Loucy (cell line): ENCODE data around the gene JAGN1.
"Not testable (repeated sequence)": the region's sequence is repeated elsewhere in the genome, so short reads cannot be mapped to it uniquely, and the experiment has no call there.

Experiments used
- H2AFZ ChIP-seq: fragments of 200-600 bp; sonication (generic); 2 replicates; pipeline ENCODE4 v1.6.0; 2016; ENCODE audit warnings: antibody characterized with exemption, mild to moderate bottlenecking, low read length, moderate library complexity
- H3F3A ChIP-seq: fragments of 200-600 bp; 2 replicates; pipeline ENCODE4 v1.6.0; 2016; ENCODE audit warnings: antibody characterized with exemption, low read depth, mild to moderate bottlenecking
- H3K27me3 ChIP-seq: fragments of 200-600 bp; sonication (generic); 2 replicates; pipeline ENCODE4 v1.6.1; 2014; ENCODE audit warnings: low read length, mild to moderate bottlenecking; ENCODE audit not compliant: insufficient read depth, poor library complexity, severe bottlenecking
- H3K36me3 ChIP-seq: fragments of 200-600 bp; sonication (generic); 2 replicates; pipeline ENCODE4 v1.6.1; 2016; ENCODE audit warnings: low read length; ENCODE audit not compliant: insufficient read depth
- H3K4me1 ChIP-seq: fragments of 200-600 bp; sonication (generic); 2 replicates; pipeline ENCODE4 v1.5.1; 2014; ENCODE audit warnings: low read length, mild to moderate bottlenecking; ENCODE audit not compliant: insufficient read depth, poor library complexity, severe bottlenecking
- H3K4me2 ChIP-seq: fragments of 200-600 bp; sonication (generic); 2 replicates; pipeline ENCODE4 v1.6.0; 2014; ENCODE audit warnings: antibody characterized with exemption, low read length, low read depth, mild to moderate bottlenecking; ENCODE audit not compliant: poor library complexity, severe bottlenecking
- H3K4me3 ChIP-seq: fragments of 200-600 bp; sonication (generic); 2 replicates; pipeline ENCODE4 v1.5.1; 2014; ENCODE audit warnings: low read length, mild to moderate bottlenecking, mixed read lengths; ENCODE audit not compliant: poor library complexity, severe bottlenecking
- H3K79me2 ChIP-seq: fragments of 200-600 bp; sonication (generic); 2 replicates; pipeline ENCODE4 v1.6.1; 2014; ENCODE audit warnings: low read length; ENCODE audit not compliant: insufficient read depth
- H3K9ac ChIP-seq: fragments of 200-600 bp; sonication (generic); 2 replicates; pipeline ENCODE4 v1.6.0; 2014; ENCODE audit warnings: mild to moderate bottlenecking, low read depth, low read length, moderate library complexity; ENCODE audit not compliant: poor library complexity, severe bottlenecking
- H3K9me2 ChIP-seq: fragments of 200-600 bp; sonication (generic); replicated peaks from 2 replicates; pipeline ENCODE4 v1.6.1; 2016; ENCODE audit warnings: low read depth, low read length, mixed read lengths
- H3K9me3 ChIP-seq: fragments of 200-600 bp; sonication (generic); 2 replicates; pipeline ENCODE4 v1.6.1; 2014; ENCODE audit warnings: mild to moderate bottlenecking, antibody characterized with exemption, low read length, low read depth; ENCODE audit not compliant: insufficient read depth
- H4K20me1 ChIP-seq: fragments of 200-600 bp; sonication (generic); 2 replicates; pipeline ENCODE4 v1.6.0; 2014; ENCODE audit warnings: antibody characterized with exemption, low read length, mild to moderate bottlenecking; ENCODE audit not compliant: insufficient read depth, poor library complexity, severe bottlenecking
- CTCF ChIP-seq: fragments of 200-600 bp; sonication (generic); conservative IDR thresholded peaks from 2 replicates; pipeline ENCODE4 v1.5.1; 2014; ENCODE audit warnings: mild to moderate bottlenecking, antibody characterized with exemption, low read length
- EZH2phosphoT487 ChIP-seq: fragments of 200-600 bp; IDR thresholded peaks from 2 replicates; pipeline ENCODE4 v1.6.1; 2018; ENCODE audit warnings: antibody characterized with exemption, mild to moderate bottlenecking, moderate library complexity, borderline replicate concordance

The JAGN1 gene

GRCh38 chr3:9889405-9889804 lies 1.0 kb upstream of the JAGN1 start:
- H3K4me2 ChIP-seq, result peak overlapping the region; percentile 72
- H3K36me3 ChIP-seq, result no peaks in the 10 kb centered on the region; the same call in 1 of the 2 replicates
- H3K4me3 ChIP-seq, result no peak overlapping the region
- H4K20me1 ChIP-seq, result peaks cover 28% of the 10 kb centered on the region
- no peak for TF ChIP-seq CTCF
- H3K79me2 ChIP-seq, result peaks cover 34% of the 10 kb centered on the region
- peak overlapping the region; percentile 92 for H3K9ac ChIP-seq
- no peak overlapping the region for H2AFZ ChIP-seq
- peaks cover 22% of the 10 kb centered on the region for H3K4me1 ChIP-seq
- peaks cover 8% of the 10 kb centered on the region; the same call in 1 of the 2 replicates for H3F3A ChIP-seq
- no peaks in the 10 kb centered on the region for H3K27me3 ChIP-seq
- H3K9me3 ChIP-seq, result no peaks in the 10 kb centered on the region
- no peaks in the 10 kb centered on the region for H3K9me2 ChIP-seq

- Histone ChIP-seq H4K20me1 (peaks cover 28% of the 10 kb centered on the region), H3F3A (peaks cover 8% of the 10 kb centered on the region; the same call in 1 of the 2 replicates), H3K36me3 (no peaks in the 10 kb centered on the region; the same call in 1 of the 2 replicates), H3K9ac (peak overlapping the region; percentile 92), H3K4me3 (peak overlapping the region; percentile 95), H2AFZ (peak overlapping the region; percentile 94), H3K27me3 (no peaks in the 10 kb centered on the region), H3K79me2 (peaks cover 45% of the 10 kb centered on the region), H3K4me2 (peak overlapping the region; percentile 90), H3K4me1 (peaks cover 29% of the 10 kb centered on the region), H3K9me3 (no peaks in the 10 kb centered on the region), H3K9me2 (no peaks in the 10 kb centered on the region)
- TF ChIP-seq EZH2phosphoT487 (no peak), CTCF (no peak)
Measured at GRCh38 chr3:9891072-9891622, 737 bp downstream of the JAGN1 start.

DNA sequence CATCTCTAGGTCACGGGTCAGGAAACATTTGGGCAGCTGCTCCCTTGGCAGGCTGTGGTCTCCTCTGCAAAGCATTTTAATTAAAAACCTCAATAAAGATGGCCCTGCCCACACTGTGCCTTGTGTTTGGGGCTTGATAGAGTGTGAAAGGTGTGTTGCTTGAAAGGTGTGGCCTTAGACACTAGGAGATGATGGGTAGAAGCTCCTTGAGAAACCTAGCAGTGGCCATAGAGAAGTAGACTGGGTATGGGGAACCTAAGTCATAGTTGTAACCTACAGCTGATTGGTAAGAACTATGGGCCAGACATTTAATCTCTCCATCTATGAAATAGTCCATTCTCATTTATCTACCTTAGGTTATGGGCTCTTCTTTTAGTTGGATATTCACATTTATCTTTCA lies 3.3 kb downstream of the JAGN1 start:
- H3K9ac ChIP-seq, result no peak overlapping the region
- peaks cover 28% of the 10 kb centered on the region for H4K20me1 ChIP-seq
- peak overlapping the region; percentile 5 for H3K4me3 ChIP-seq
- H3K9me3 ChIP-seq, result no peaks in the 10 kb centered on the region
- H3K36me3 ChIP-seq, result no peaks in the 10 kb centered on the region; the same call in 1 of the 2 replicates
- H3K9me2 ChIP-seq, result no peaks in the 10 kb centered on the region
- H3K27me3 ChIP-seq, result no peaks in the 10 kb centered on the region
- peaks cover 47% of the 10 kb centered on the region for H3K79me2 ChIP-seq
- peaks cover 36% of the 10 kb centered on the region for H3K4me1 ChIP-seq
- peak overlapping the region; percentile 90 for H3K4me2 ChIP-seq
- no peak for TF ChIP-seq CTCF
- TF ChIP-seq EZH2phosphoT487, result no peak
- H2AFZ ChIP-seq, result no peak overlapping the region
- H3F3A ChIP-seq, result peaks cover 8% of the 10 kb centered on the region; the same call in 1 of the 2 replicates

DNA sequence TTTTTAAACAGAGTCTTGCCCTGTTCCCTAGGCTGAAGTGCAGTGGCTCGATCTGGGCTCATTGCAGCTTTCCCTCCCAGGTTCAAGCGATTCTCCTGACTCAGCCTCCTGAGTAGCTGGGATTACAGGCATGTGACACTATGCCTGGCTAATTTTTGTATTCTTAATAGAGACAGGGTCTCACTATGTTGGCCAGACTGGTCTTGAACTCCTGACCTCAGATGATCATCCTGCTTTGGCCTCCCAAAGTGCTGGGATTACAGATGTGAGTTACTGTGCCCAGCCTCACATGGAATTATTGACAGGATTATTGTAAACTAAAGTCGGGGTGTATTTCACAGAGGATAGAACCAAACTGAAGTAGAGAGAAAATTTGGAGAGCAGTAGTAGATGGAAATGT lies 5.3 kb downstream of the JAGN1 start:
- not testable (repeated sequence) for H3K9me3 ChIP-seq, H3F3A ChIP-seq, H3K4me2 ChIP-seq, H3K9me2 ChIP-seq, H2AFZ ChIP-seq, H3K9ac ChIP-seq, H3K4me3 ChIP-seq, H3K36me3 ChIP-seq, H3K27me3 ChIP-seq
- Histone ChIP-seq H4K20me1 (peaks cover 28% of the 10 kb centered on the region), H3K79me2 (peaks cover 43% of the 10 kb centered on the region), H3K4me1 (peaks cover 33% of the 10 kb centered on the region)

DNA sequence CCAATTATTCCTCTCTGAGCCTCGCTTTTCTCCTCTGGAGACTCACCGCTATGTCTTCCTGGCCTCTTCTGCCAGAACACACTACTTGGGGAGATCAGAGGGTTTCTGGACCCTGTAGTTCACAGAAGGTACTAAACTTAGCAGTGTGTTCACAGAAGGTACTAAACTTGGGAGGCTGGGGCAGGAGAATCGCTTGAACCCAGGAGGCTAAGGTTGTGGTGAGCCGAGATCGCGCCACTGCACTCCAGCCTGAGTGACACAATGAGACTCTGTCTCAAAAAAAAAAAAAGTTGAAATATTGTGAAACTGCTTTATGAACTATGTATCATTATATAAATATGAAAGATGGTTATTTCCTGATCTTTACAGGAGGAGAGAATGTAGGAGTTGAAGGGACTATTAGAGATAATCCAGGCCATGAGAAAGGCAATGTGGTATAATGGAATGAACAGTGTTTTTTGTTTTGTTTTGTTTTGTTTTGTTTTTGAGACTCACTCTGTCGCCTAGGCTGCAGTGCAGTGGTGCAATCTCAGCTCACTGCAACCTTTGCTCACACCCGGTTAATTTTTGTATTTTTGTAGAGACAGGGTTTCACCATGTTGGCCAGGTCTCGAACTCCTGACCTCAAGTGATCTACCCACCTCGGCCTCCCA lies 6.5 kb downstream of the JAGN1 start:
- not testable (repeated sequence) for H3F3A ChIP-seq, H3K9me3 ChIP-seq, H3K4me2 ChIP-seq, H3K9me2 ChIP-seq, H3K9ac ChIP-seq, H3K4me3 ChIP-seq, H2AFZ ChIP-seq, H3K36me3 ChIP-seq, H3K27me3 ChIP-seq
- Histone ChIP-seq H4K20me1 (peaks cover 17% of the 10 kb centered on the region), H3K4me1 (peaks cover 41% of the 10 kb centered on the region), H3K79me2 (peaks cover 32% of the 10 kb centered on the region)
